Stimulated activated CD8-positive, alpha-beta memory T cell treated with anti-CD3 and anti-CD28 coated beads, Interleukin-12 subunit alpha, Interleukin-12 subunit beta, amount 100 ng/mL, for 24 hours (primary cell): ENCODE data around the gene OPN1MW2.
"Not testable (repeated sequence)": the region's sequence is repeated elsewhere in the genome, so short reads cannot be mapped to it uniquely, and the experiment has no call there.

ENCODE experiments used
- DNase-seq: peaks from one replicate; pipeline ENCODE4 v3.0.0-alpha.2; 2020; ENCODE audit errors: extremely low read depth

Gene OPN1MW2

GRCh38 chrX:154269245-154269644 lies 49.7 kb downstream of the OPN1MW2 start:
- not testable (repeated sequence) for DNase-seq
